Effector CD8-positive, alpha-beta T cell (primary cell): ENCODE measurements around the gene IGF2.

Source experiments
- DNase-seq: peaks from one replicate; lab custom pipeline; 2025; lab: John Stamatoyannopoulos, UW

Gene IGF2

GRCh38 chr11:2103668-2104523, 35.3 kb downstream of the IGF2 start:
- no peak for DNase-seq

- DNase-seq: no peak
Measured at GRCh38 chr11:2102883-2103213, 36.3 kb downstream of the IGF2 start.

GRCh38 chr11:2102132-2102882, 36.9 kb downstream of the IGF2 start:
- DNase-seq: no peak

GRCh38 chr11:2101171-2101675, 38.0 kb downstream of the IGF2 start:
- DNase-seq: no peak

- DNase-seq: no peak
Measured at GRCh38 chr11:2100361-2101170, 38.6 kb downstream of the IGF2 start.

GRCh38 chr11:2099516-2100349, 39.5 kb downstream of the IGF2 start:
- DNase-seq: no peak

GRCh38 chr11:2098691-2099515, 40.3 kb downstream of the IGF2 start:
- DNase-seq: no peak

GRCh38 chr11:2097998-2098690, 41.0 kb downstream of the IGF2 start:
- no peak for DNase-seq

GRCh38 chr11:2097356-2097997, 41.7 kb downstream of the IGF2 start:
- DNase-seq: no peak

GRCh38 chr11:2096919-2097301, 42.3 kb downstream of the IGF2 start:
- no peak for DNase-seq

GRCh38 chr11:2096011-2096918, 42.9 kb downstream of the IGF2 start:
- no peak for DNase-seq

GRCh38 chr11:2095542-2095941, 43.6 kb downstream of the IGF2 start:
- no peak for DNase-seq

- DNase-seq: no peak
Measured at GRCh38 chr11:2095198-2095520, 44.0 kb downstream of the IGF2 start.

- no peak for DNase-seq
Measured at GRCh38 chr11:2094354-2095197, 44.6 kb downstream of the IGF2 start.

GRCh38 chr11:2093575-2094353, 45.4 kb downstream of the IGF2 start:
- DNase-seq: no peak

GRCh38 chr11:2092956-2093412, 46.2 kb downstream of the IGF2 start:
- peak; percentile 29 for DNase-seq
